GM19328 (cell line): ENCODE data around the gene EIPR1.

Experiments
- ATAC-seq: cut with Tn5 transposase; IDR thresholded peaks from one replicate; pipeline ENCODE4 v1.9.1; 2021; ENCODE audit warnings: mild to moderate bottlenecking, moderate library complexity; ENCODE audit not compliant: unreplicated experiment

The EIPR1 gene

GRCh38 chr2:3168230-3168891 is 209.3 kb downstream of the EIPR1 start:
- ATAC-seq = no peak

GRCh38 chr2:3163401-3163800 is 214.2 kb downstream of the EIPR1 start:
- ATAC-seq = no peak

GRCh38 chr2:3162442-3163077 is 215.1 kb downstream of the EIPR1 start:
- no peak for ATAC-seq

GRCh38 chr2:3160751-3161330 is 216.8 kb downstream of the EIPR1 start:
- no peak for ATAC-seq

GRCh38 chr2:3159782-3160545 is 217.7 kb downstream of the EIPR1 start:
- ATAC-seq = no peak

GRCh38 chr2:3154700-3155099 is 222.9 kb downstream of the EIPR1 start:
- no peak for ATAC-seq

GRCh38 chr2:3154146-3154545 is 223.5 kb downstream of the EIPR1 start:
- no peak for ATAC-seq

- no peak for ATAC-seq
These were observed 226.3 kb downstream of the EIPR1 start for GRCh38 chr2:3151153-3151918.

GRCh38 chr2:3149441-3150217 is 228.0 kb downstream of the EIPR1 start:
- no peak for ATAC-seq

- no peak for ATAC-seq
These were observed 228.9 kb downstream of the EIPR1 start for GRCh38 chr2:3148716-3149115.

GRCh38 chr2:3147651-3148530 is 229.7 kb downstream of the EIPR1 start:
- no peak for ATAC-seq

- ATAC-seq = no peak
These were observed 230.6 kb downstream of the EIPR1 start for GRCh38 chr2:3146772-3147650.

GRCh38 chr2:3146175-3146574 is 231.4 kb downstream of the EIPR1 start:
- no peak for ATAC-seq

- no peak for ATAC-seq
These were observed 232.1 kb downstream of the EIPR1 start for GRCh38 chr2:3145471-3146021.

GRCh38 chr2:3144856-3145255 is 232.8 kb downstream of the EIPR1 start:
- ATAC-seq = no peak

- ATAC-seq = no peak
These were observed 234.0 kb downstream of the EIPR1 start for GRCh38 chr2:3143602-3144001.

- no peak for ATAC-seq
These were observed 234.6 kb downstream of the EIPR1 start for GRCh38 chr2:3142961-3143571.
